ENCODE measurements around the gene HRAS. TPM values are rescaled to one million over a fixed set of nuclear protein-coding genes. Genes with fewer than 3 reads are reported as not detected.

Gene HRAS
- polyA plus RNA-seq, 1 of the 3 experiments (the other 2 are of a cell fraction), result 217 TPM

GRCh38 chr11:487571-488021 is 47.8 kb downstream of the HRAS start:
- CTCF ChIA-PET, result no interaction called here
- Histone ChIP-seq H3K79me2 (ENCODE audit: insufficient read depth) (no peaks in the 10 kb centered on the region; the same call in 1 of the 2 replicates), H3K4me3 (ENCODE audit: low read depth in 2 of 2, low read length in 1 of 2) (no peak overlapping the region), H3K9ac (no peak overlapping the region), H3K9me2 (no peaks in the 10 kb centered on the region), H3K27me3 (ENCODE audit: insufficient read depth) (no peaks in the 10 kb centered on the region), H3K4me1 (ENCODE audit: control insufficient read depth in 1 of 2, insufficient read depth in 2 of 2, low read depth in 1 of 2, low read length in 1 of 2) (no peaks in the 10 kb centered on the region), H3K4me2 (no peak overlapping the region), H3F3A (replicated peaks; ENCODE audit: insufficient read depth) (no peaks in the 10 kb centered on the region), H4K20me1 (ENCODE audit: insufficient read depth) (no peaks in the 10 kb centered on the region), H3K27ac (ENCODE audit: low read depth in 2 of 2, low read length in 1 of 2) (no peak overlapping the region), H3K9me3 (no peaks in the 10 kb centered on the region), H3K36me3 (replicated peaks in 1 of 2; ENCODE audit: control insufficient read depth in 1 of 2, insufficient read depth in 2 of 2, low read length in 1 of 2) (peaks cover 0 to 19% of the 10 kb centered on the region in 2 experiments), H2AFZ (ENCODE audit: low read depth) (no peak overlapping the region)
- no peak for DNase-seq
- POLR2A ChIA-PET, result no interaction called here
- WGBS (ENCODE audit: low lambda C conversion rate), result 90% methylated on average over 6 of the region's 22 CpGs
- TF ChIP-seq EZH2phosphoT487 (IDR thresholded peaks at IDR 0.05; ENCODE audit: borderline replicate concordance, low read depth) (no peak), GABPA (IDR thresholded peaks at IDR 0.05; ENCODE audit: low read depth) (no peak), TAF1 (IDR thresholded peaks at IDR 0.05; ENCODE audit: borderline replicate concordance, low read depth, low read length) (no peak), TEAD4 (IDR thresholded peaks at IDR 0.05; ENCODE audit: borderline replicate concordance, insufficient read depth) (no peak), NFIC (IDR thresholded peaks at IDR 0.05; ENCODE audit: borderline replicate concordance) (no peak), RAD21 (IDR thresholded peaks at IDR 0.05; ENCODE audit: low read length) (no peak), NRF1 (IDR thresholded peaks at IDR 0.05; ENCODE audit: low read depth, low read length) (no peak), PBX3 (IDR thresholded peaks at IDR 0.05) (no peak)
- TF ChIP-seq, protein P1, sequence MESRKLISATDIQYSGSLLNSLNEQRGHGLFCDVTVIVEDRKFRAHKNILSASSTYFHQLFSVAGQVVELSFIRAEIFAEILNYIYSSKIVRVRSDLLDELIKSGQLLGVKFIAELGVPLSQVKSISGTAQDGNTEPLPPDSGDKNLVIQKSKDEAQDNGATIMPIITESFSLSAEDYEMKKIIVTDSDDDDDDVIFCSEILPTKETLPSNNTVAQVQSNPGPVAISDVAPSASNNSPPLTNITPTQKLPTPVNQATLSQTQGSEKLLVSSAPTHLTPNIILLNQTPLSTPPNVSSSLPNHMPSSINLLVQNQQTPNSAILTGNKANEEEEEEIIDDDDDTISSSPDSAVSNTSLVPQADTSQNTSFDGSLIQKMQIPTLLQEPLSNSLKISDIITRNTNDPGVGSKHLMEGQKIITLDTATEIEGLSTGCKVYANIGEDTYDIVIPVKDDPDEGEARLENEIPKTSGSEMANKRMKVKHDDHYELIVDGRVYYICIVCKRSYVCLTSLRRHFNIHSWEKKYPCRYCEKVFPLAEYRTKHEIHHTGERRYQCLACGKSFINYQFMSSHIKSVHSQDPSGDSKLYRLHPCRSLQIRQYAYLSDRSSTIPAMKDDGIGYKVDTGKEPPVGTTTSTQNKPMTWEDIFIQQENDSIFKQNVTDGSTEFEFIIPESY (IDR thresholded peaks at IDR 0.05; ENCODE audit: borderline replicate concordance, low read depth), result no peak

GRCh38 chr11:486189-486588 is 49.2 kb downstream of the HRAS start:
- no peaks in the 10 kb centered on the region for H3K4me1 ChIP-seq (ENCODE audit: control insufficient read depth in 1 of 2, insufficient read depth in 2 of 2, low read depth in 1 of 2, low read length in 1 of 2)
- no peak overlapping the region for H3K27ac ChIP-seq (ENCODE audit: low read depth in 2 of 2, low read length in 1 of 2)
- no peak overlapping the region for H2AFZ ChIP-seq (ENCODE audit: low read depth)
- no peak for DNase-seq
- no peak overlapping the region for H3K9ac ChIP-seq
- ChIA-PET CTCF (no interaction called here), POLR2A (no interaction called here)
- H3K9me3 ChIP-seq, result no peaks in the 10 kb centered on the region
- WGBS (ENCODE audit: low lambda C conversion rate), result 94% methylated on average over 9 of the region's 23 CpGs
- H3K4me3 ChIP-seq (ENCODE audit: low read depth in 2 of 2, low read length in 1 of 2), result no peak overlapping the region
- peaks cover 0 to 17% of the 10 kb centered on the region in 2 experiments for H3K36me3 ChIP-seq (replicated peaks in 1 of 2; ENCODE audit: control insufficient read depth in 1 of 2, insufficient read depth in 2 of 2, low read length in 1 of 2)
- no peak overlapping the region for H3K4me2 ChIP-seq
- H4K20me1 ChIP-seq (ENCODE audit: insufficient read depth), result no peaks in the 10 kb centered on the region
- TF ChIP-seq EP300 (IDR thresholded peaks at IDR 0.05; ENCODE audit: borderline replicate concordance in 1 of 2, low read depth in 1 of 2, low read length in 1 of 2) (no peak), NFIC (IDR thresholded peaks at IDR 0.05; ENCODE audit: borderline replicate concordance) (no peak), CHD2 (IDR thresholded peaks at IDR 0.05; ENCODE audit: low read length, partially characterized antibody) (no peak), TCF12 (IDR thresholded peaks at IDR 0.05) (no peak), NRF1 (IDR thresholded peaks at IDR 0.05; ENCODE audit: low read depth, low read length) (no peak), SIN3A (IDR thresholded peaks at IDR 0.05; ENCODE audit: borderline replicate concordance, low read depth, low read length) (no peak), PBX3 (IDR thresholded peaks at IDR 0.05) (no peak), MXI1 (IDR thresholded peaks at IDR 0.05; ENCODE audit: low read depth, low read length) (no peak), TAF1 (IDR thresholded peaks at IDR 0.05; ENCODE audit: borderline replicate concordance, low read depth, low read length) (no peak), FOXM1 (IDR thresholded peaks at IDR 0.05; ENCODE audit: low read depth) (no peak), RXRA (IDR thresholded peaks at IDR 0.05; ENCODE audit: borderline replicate concordance, low read depth) (no peak), IRF3 (IDR thresholded peaks at IDR 0.05; ENCODE audit: low read depth, low read length) (no peak)
- TF ChIP-seq, protein P2, sequence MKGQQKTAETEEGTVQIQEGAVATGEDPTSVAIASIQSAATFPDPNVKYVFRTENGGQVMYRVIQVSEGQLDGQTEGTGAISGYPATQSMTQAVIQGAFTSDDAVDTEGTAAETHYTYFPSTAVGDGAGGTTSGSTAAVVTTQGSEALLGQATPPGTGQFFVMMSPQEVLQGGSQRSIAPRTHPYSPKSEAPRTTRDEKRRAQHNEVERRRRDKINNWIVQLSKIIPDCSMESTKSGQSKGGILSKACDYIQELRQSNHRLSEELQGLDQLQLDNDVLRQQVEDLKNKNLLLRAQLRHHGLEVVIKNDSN (IDR thresholded peaks at IDR 0.05; ENCODE audit: borderline replicate concordance, low read depth), result no peak
- TF ChIP-seq, protein P3, sequence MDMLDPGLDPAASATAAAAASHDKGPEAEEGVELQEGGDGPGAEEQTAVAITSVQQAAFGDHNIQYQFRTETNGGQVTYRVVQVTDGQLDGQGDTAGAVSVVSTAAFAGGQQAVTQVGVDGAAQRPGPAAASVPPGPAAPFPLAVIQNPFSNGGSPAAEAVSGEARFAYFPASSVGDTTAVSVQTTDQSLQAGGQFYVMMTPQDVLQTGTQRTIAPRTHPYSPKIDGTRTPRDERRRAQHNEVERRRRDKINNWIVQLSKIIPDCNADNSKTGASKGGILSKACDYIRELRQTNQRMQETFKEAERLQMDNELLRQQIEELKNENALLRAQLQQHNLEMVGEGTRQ (IDR thresholded peaks at IDR 0.05; ENCODE audit: borderline replicate concordance, low read depth, low read length), result no peak
- no peaks in the 10 kb centered on the region for H3K9me2 ChIP-seq
- no peaks in the 10 kb centered on the region for H3K27me3 ChIP-seq (ENCODE audit: insufficient read depth)
- no peaks in the 10 kb centered on the region; the same call in 1 of the 2 replicates for H3K79me2 ChIP-seq (ENCODE audit: insufficient read depth)
- no peaks in the 10 kb centered on the region for H3F3A ChIP-seq (replicated peaks; ENCODE audit: insufficient read depth)
